Activated T-helper 1 cell treated with anti-CD3 and anti-CD28 coated beads, Interleukin-12 subunit alpha, Interleukin-12 subunit beta, Interleukin-2, Interleukin-4 antibody, amounts not matched to agents 30 ng/mL and 10 ng/mL and 1 ng/mL, durations not matched to agents 14 hours and 24 hours and 36 hours (primary cell): Measurements from ENCODE around the gene XPNPEP2. TPM values are rescaled to one million over a fixed set of nuclear protein-coding genes. Genes with fewer than 3 reads are reported as not detected.

Experiments
- DNase-seq: peaks from one replicate; pipeline ENCODE4 v3.0.0; 2021; ENCODE audit warnings: low spot score
- H3K27ac Mint-ChIP-seq: one replicate; pipeline ENCODE4 v1.8.0; 2021; ENCODE audit warnings: mild to moderate bottlenecking, mixed read lengths
- H3K27me3 Mint-ChIP-seq: one replicate; pipeline ENCODE4 v1.8.0; 2022; ENCODE audit warnings: mild to moderate bottlenecking, moderate library complexity, mixed read lengths; ENCODE audit not compliant: insufficient read depth
- H3K36me3 Mint-ChIP-seq: one replicate; pipeline ENCODE4 v1.8.0; 2021; ENCODE audit warnings: low read depth, mixed read lengths
- H3K4me1 Mint-ChIP-seq: one replicate; pipeline ENCODE4 v1.8.0; 2021; ENCODE audit warnings: low read depth, mixed read lengths
- H3K4me3 Mint-ChIP-seq: one replicate; pipeline ENCODE4 v1.8.0; 2021; ENCODE audit warnings: mild to moderate bottlenecking, moderate library complexity, mixed read lengths
- H3K9me3 Mint-ChIP-seq: one replicate; pipeline ENCODE4 v1.8.0; 2021; ENCODE audit warnings: mixed read lengths
- intact Hi-C: fragments of 100-400 bp; cut with micrococcal nuclease; formaldehyde crosslinking; loops from one replicate; pipeline ENCODE4 v1.15.1; 2024
- total RNA-seq: library from RNA; stranded (reverse); gene quantifications from 2 replicates; pipeline ENCODE4 v1.2.3, GENCODE V29; 2022

The XPNPEP2 gene
- total RNA-seq, 1 donor from 2014 or later, result 0.16 TPM

DNA sequence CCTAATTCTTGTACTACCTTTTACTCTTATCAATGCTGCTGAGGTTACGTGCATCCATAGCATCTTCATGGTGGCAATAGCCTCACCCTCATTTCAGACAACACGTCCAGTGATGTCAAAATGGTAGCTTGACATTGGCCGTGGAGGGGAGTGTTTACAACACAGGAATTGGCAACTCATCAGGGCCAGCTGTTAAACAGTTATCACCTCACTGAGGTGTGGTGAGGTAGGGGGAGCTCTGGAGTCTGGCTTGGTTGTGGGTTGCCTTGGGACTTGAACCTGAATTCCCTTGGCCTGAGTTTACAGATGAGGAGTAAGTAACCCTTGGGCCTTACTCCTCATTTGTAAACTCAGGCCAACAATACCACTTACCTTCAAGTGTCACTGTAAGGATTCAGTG, 51.4 kb downstream of the XPNPEP2 start:
- intact Hi-C loops, result no loop called here
- no peaks in the 10 kb centered on the region for H3K27me3 Mint-ChIP-seq
- H3K9me3 Mint-ChIP-seq, result no peaks in the 10 kb centered on the region
- peaks cover 18% of the 10 kb centered on the region for H3K4me1 Mint-ChIP-seq
- no peak overlapping the region for H3K4me3 Mint-ChIP-seq
- H3K36me3 Mint-ChIP-seq, result peaks cover 31% of the 10 kb centered on the region
- no peak overlapping the region for H3K27ac Mint-ChIP-seq
- no peak for DNase-seq

DNA sequence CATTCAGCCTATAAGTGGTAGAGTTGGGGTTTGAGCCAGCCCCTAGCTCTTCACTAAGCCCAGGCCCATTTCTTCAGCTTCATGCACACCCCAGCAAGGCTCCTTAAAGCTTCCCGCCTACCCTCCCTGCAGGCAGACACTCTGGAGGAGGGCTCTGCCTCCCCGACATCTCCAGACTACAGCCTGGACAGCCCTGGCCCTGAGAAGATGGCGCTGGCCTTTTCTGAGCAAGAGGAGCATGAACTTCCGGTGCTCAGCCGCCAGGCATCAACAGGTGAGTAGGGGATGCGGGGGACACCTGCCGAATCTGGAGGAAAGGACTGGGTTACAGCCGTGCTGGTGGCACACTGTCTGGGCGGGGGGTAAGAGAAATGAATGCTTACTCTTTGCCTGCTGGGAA, 52.0 kb downstream of the XPNPEP2 start:
- H3K4me1 Mint-ChIP-seq, result peaks cover 12% of the 10 kb centered on the region
- H3K4me3 Mint-ChIP-seq, result no peak overlapping the region
- intact Hi-C loops, result no loop called here
- no peaks in the 10 kb centered on the region for H3K27me3 Mint-ChIP-seq
- H3K9me3 Mint-ChIP-seq, result no peaks in the 10 kb centered on the region
- DNase-seq, result no peak
- H3K36me3 Mint-ChIP-seq, result peaks cover 27% of the 10 kb centered on the region
- H3K27ac Mint-ChIP-seq, result no peak overlapping the region

DNA sequence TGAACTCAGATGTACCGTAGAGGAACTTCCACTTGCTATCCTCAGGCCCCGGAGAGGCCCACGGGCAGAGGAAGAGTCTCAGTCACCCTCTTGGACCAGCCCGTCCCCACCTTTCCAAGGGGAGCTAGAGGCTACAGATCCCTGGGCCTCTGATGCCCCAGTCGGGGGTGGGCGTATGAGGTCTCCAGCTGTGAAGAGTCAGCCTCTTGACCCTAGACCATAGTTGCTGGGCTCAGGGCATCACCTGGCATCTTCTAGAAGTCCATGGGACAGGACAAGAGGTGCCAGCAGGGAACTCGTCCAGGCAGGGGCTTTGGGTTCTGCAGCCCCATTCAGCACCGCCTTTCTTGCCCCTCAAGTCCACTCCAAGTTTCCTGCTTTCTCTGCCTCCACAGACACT, 52.6 kb downstream of the XPNPEP2 start:
- Mint-ChIP-seq H3K27me3 (no peaks in the 10 kb centered on the region), H3K9me3 (no peaks in the 10 kb centered on the region), H3K36me3 (peaks cover 30% of the 10 kb centered on the region), H3K4me1 (peaks cover 6% of the 10 kb centered on the region), H3K27ac (no peak overlapping the region), H3K4me3 (no peak overlapping the region)
- intact Hi-C loops, result no loop called here
- DNase-seq, result no peak

DNA sequence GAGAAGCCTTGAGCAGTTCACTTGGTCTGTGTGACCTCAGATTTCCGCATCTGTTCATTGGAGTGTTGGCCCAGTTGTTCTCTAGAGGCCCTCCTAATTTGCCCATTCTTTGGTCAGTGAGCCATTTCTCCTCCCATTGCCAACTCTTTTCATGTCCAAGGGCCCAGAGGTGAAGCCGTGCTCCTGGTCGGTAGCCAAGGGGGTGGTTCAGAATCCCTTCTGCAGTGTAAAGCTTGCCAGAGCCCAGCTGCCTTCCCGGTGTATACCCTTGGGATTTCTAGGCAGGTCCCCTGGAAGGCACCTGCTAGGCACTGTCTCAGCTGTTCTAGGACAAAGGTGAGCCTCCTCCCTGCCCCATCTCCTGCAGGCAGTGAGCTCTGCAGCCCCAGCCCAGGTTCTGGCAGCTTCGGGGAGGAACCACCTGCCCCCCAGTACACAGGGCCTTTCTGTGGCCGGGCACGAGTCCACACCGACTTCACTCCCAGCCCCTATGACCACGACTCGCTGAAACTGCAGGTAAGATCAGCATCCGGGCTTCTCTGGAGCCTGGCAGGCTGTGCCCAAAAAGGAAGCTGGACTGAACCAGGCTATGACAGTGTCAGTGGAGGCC, 53.3 kb downstream of the XPNPEP2 start:
- Mint-ChIP-seq H3K9me3 (no peaks in the 10 kb centered on the region), H3K27ac (no peak overlapping the region), H3K36me3 (peaks cover 26% of the 10 kb centered on the region), H3K27me3 (no peaks in the 10 kb centered on the region), H3K4me3 (no peak overlapping the region), H3K4me1 (peaks cover 2% of the 10 kb centered on the region)
- DNase-seq, result no peak
- intact Hi-C loops, result no loop called here

DNA sequence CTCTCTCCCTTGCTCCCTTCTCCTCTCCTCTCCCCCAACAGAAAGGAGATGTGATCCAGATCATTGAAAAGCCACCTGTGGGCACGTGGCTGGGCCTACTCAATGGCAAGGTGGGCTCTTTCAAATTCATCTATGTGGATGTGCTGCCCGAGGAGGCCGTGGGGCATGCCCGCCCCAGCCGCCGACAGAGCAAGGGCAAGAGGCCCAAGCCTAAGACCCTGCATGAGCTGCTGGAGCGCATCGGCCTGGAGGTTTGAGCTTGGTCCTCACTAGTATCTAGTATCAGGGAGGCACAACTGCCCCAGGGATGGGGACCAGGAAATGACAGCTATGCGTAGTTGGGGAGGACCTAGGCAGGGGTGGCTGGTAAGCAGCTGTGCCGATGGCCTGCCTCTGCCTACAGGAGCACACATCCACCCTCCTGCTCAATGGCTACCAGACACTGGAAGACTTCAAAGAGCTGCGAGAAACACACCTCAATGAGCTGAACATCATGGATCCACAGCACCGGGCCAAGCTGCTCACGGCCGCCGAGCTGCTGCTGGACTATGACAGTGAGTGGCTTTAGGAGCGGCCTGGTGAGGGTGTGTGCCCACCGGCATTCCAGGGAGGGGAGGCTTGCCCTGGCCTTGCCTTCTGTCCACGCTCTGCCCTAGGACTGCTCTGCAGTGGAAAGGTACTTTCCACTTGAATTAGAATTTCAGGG, 54.0 kb downstream of the XPNPEP2 start:
- H3K36me3 Mint-ChIP-seq, result peaks cover 20% of the 10 kb centered on the region
- intact Hi-C loops, result no loop called here
- DNase-seq, result no peak
- H3K27me3 Mint-ChIP-seq, result no peaks in the 10 kb centered on the region
- H3K4me1 Mint-ChIP-seq, result no peaks in the 10 kb centered on the region
- no peak overlapping the region for H3K4me3 Mint-ChIP-seq
- H3K9me3 Mint-ChIP-seq, result no peaks in the 10 kb centered on the region
- no peak overlapping the region for H3K27ac Mint-ChIP-seq

DNA sequence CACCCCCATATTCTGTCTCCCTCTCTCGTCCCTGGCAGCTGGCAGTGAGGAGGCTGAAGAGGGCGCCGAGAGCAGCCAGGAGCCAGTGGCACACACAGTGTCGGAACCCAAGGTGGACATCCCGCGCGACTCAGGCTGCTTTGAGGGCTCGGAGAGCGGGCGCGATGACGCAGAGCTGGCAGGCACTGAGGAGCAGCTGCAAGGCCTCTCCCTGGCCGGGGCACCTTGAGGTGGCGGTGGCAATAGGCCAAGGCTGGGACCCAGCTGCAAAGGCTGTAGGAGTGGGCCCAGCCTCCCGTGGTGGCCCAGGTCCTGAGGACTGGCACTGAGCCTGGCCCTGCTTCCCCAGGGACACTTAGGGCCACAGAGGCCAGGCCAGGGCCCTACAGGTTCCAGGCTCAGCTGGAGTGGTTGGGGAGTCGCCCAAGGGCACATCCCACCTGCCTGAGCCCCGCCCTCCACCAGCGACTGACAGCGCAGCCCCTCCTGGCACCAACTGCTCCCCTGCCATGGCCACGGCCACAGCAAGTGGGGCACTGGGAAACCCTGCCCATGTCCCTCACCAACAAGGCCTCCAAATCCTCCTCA, 54.9 kb downstream of the XPNPEP2 start:
- H3K4me3 Mint-ChIP-seq, result no peak overlapping the region
- peaks cover 22% of the 10 kb centered on the region for H3K36me3 Mint-ChIP-seq
- no peaks in the 10 kb centered on the region for H3K27me3 Mint-ChIP-seq
- intact Hi-C loops, result no loop called here
- H3K9me3 Mint-ChIP-seq, result no peaks in the 10 kb centered on the region
- no peak for DNase-seq
- peaks cover 5% of the 10 kb centered on the region for H3K4me1 Mint-ChIP-seq
- H3K27ac Mint-ChIP-seq, result no peak overlapping the region

DNA sequence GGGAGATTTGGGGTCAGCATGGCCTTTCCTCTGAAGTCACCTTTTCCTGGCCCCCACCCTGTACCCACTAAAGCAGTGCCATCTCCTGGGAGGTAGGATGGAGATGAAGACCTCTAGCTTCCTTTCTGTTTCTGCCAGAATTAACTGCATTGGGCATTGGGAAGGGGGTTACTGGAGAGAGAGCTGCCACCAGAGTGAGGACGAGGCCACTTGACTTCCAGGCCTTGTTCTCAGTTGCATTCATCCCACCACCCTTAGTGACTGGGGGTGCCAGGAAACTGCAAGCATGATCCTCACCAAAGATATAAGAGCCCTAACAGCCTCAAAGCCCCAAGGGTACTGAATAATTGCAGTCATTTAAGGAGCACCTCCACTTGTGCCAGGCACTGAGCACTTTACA, 56.8 kb downstream of the XPNPEP2 start:
- H3K4me1 Mint-ChIP-seq, result peaks cover 12% of the 10 kb centered on the region
- H3K36me3 Mint-ChIP-seq, result peaks cover 24% of the 10 kb centered on the region
- DNase-seq, result no peak
- no peak overlapping the region for H3K27ac Mint-ChIP-seq
- no peaks in the 10 kb centered on the region for H3K27me3 Mint-ChIP-seq
- intact Hi-C loops, result no loop called here
- H3K4me3 Mint-ChIP-seq, result no peak overlapping the region
- H3K9me3 Mint-ChIP-seq, result no peaks in the 10 kb centered on the region

DNA sequence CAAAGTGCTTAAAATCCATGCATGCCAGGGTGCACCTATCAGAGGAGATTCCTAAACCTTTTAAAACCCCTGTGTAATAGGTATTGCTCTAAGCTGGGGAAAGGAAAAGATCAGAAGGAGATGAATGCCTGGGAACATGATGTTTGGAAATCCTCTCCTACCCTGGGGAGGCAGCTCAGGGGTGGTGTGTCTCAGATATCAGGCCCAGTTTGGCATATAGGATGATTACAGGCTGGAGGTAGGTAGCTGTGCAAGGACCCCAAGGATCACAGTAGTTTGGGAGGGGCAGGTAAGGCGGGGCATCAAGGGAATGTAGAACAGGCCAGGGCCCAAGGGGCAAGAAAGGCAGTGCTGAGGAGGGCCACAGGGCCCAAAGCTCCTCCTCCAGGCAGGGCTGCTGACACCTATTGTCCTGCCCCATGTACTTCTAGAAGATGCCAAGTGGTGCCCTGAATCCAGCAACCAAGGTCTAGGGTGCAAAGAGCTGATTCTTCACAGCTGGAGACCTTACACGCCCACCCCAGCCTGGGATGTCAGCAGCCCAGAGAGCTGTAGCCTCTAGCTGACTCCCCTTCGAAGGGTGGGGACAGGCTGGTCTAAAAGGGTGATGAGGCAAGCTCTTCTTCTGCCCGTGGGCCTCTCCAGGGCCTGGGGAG, 58.6 kb downstream of the XPNPEP2 start:
- Mint-ChIP-seq H3K27me3 (no peaks in the 10 kb centered on the region), H3K4me3 (no peak overlapping the region), H3K36me3 (peaks cover 24% of the 10 kb centered on the region), H3K9me3 (no peaks in the 10 kb centered on the region), H3K27ac (no peak overlapping the region), H3K4me1 (peaks cover 12% of the 10 kb centered on the region)
- no peak for DNase-seq
- intact Hi-C loops, result loop anchor here (1.0 kb wide), 1 partner anchor 8 kb away; no protein-coding TSS in a partner anchor

DNA sequence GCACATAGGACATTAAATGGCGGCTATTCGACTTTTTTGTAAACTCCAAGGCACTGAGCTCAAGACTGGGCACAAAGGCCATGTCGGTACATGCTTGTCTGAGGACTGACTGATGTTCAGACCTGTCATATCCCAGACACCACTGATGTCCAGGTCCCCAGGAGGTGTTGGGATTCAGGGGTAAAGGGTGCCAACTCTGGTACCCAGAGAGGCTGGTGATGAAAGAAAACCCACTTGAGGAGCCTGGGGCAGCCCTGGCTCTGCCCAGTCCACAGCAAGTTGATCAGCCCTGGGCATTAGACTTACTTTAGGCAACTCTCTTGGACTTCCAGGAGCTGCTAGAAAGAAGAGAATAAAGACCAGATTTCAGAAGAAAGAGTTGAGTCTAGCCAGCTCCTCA, 59.7 kb downstream of the XPNPEP2 start:
- no peak overlapping the region for H3K4me3 Mint-ChIP-seq
- H3K27ac Mint-ChIP-seq, result peak overlapping the region; percentile 70
- H3K36me3 Mint-ChIP-seq, result peaks cover 24% of the 10 kb centered on the region
- intact Hi-C loops, result no loop called here
- H3K4me1 Mint-ChIP-seq, result peaks cover 12% of the 10 kb centered on the region
- no peak for DNase-seq
- H3K9me3 Mint-ChIP-seq, result no peaks in the 10 kb centered on the region
- no peaks in the 10 kb centered on the region for H3K27me3 Mint-ChIP-seq

DNA sequence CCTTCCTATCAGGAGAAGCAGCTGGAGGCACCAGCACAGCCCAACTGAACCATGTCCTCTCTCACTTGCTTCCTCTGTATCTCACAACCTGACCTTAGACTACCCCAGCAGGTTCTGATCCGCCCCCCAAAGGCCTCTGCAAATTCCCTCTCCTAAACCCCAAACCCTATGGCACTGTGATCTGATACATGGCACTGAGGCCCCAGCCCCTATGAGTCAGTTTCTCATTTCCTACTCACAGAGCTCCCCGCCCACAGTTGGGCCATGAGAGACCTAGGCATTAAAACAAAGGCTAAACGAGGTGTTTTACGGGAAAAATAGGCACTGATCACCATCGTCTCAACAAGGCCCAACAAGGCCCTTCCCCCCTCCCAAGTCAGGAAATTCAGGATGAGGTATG, 60.1 kb downstream of the XPNPEP2 start:
- no peaks in the 10 kb centered on the region for H3K27me3 Mint-ChIP-seq
- intact Hi-C loops, result no loop called here
- no peaks in the 10 kb centered on the region for H3K9me3 Mint-ChIP-seq
- no peak overlapping the region for H3K4me3 Mint-ChIP-seq
- DNase-seq, result no peak
- peaks cover 12% of the 10 kb centered on the region for H3K4me1 Mint-ChIP-seq
- H3K36me3 Mint-ChIP-seq, result peaks cover 26% of the 10 kb centered on the region
- peak overlapping the region; percentile 70 for H3K27ac Mint-ChIP-seq

DNA sequence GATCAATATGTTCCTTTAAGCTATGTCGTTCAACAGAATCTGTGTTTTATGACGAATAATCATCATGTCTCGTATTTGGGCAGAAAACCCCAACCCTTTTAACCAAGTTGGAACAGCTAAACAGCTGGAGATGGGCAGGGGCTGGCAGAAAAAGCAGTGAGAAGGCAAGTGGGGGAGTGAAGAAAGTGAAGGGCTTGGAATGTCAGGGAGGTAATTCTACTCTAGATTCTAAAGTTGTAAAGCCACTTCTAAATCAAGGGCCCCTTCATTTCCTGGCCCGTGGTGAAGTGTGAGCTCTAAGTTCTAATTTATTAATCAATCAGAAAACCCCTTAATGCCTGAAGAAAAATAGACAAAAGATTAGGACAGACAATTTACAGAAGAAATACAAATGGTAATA, 61.4 kb downstream of the XPNPEP2 start:
- Mint-ChIP-seq H3K36me3 (peaks cover 24% of the 10 kb centered on the region), H3K27me3 (no peaks in the 10 kb centered on the region), H3K4me1 (peaks cover 12% of the 10 kb centered on the region), H3K9me3 (no peaks in the 10 kb centered on the region), H3K4me3 (no peak overlapping the region), H3K27ac (no peak overlapping the region)
- intact Hi-C loops, result no loop called here
- DNase-seq, result no peak

DNA sequence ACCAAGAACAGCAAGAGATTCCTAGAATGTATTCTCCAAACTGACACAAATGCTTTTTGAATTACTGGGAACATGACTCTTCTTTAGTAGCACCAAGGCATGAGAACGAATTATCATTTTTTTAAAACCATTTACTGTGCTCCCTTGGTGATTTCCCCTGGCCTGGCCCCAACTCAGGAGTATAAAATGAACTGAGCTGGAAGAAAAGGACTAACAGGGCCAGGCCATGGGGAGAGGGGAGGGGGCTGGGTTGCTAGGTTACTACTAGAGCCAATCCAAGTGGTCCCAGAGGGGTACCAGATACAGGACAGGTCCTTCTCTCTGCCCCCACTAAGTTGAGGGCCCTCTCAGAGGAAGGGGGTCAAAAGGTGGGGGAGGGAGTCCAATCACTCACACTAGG, 64.1 kb downstream of the XPNPEP2 start:
- no peaks in the 10 kb centered on the region for H3K9me3 Mint-ChIP-seq
- no peak overlapping the region for H3K27ac Mint-ChIP-seq
- H3K27me3 Mint-ChIP-seq, result no peaks in the 10 kb centered on the region
- no peak for DNase-seq
- intact Hi-C loops, result no loop called here
- peaks cover 12% of the 10 kb centered on the region for H3K4me1 Mint-ChIP-seq
- peaks cover 23% of the 10 kb centered on the region for H3K36me3 Mint-ChIP-seq
- H3K4me3 Mint-ChIP-seq, result no peak overlapping the region

DNA sequence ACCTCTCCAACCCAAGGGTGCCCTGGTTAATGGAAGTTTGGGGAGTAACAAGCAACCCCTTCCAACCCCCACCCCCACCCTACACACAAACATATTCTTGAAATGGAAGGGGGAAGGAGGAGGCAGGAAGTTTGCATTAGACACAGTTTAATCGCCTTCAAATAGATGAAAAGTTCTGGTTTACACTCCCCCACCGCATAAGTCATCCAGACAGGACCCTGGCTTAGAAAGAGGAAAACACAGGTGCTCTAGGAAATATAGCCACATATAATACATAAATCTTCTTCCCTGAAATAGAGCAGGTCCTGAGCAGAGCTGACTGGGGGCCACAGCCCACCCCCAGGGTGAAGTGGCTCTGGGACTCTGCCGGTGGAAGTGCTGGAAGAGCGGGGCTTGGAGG, 66.0 kb downstream of the XPNPEP2 start:
- H3K4me1 Mint-ChIP-seq, result peaks cover 13% of the 10 kb centered on the region
- H3K27ac Mint-ChIP-seq, result no peak overlapping the region
- intact Hi-C loops, result no loop called here
- no peak for DNase-seq
- H3K9me3 Mint-ChIP-seq, result no peaks in the 10 kb centered on the region
- peaks cover 11% of the 10 kb centered on the region for H3K36me3 Mint-ChIP-seq
- no peak overlapping the region for H3K4me3 Mint-ChIP-seq
- no peaks in the 10 kb centered on the region for H3K27me3 Mint-ChIP-seq
